HepG2 (cell line): ENCODE data around the gene KIF7. TPM values are rescaled to one million over a fixed set of nuclear protein-coding genes. Genes with fewer than 3 reads are reported as not detected.

ENCODE experiments used
- GTF3A ChIP-seq: sonication (generic); formaldehyde crosslinking; conservative IDR thresholded peaks from 2 replicates; pipeline ENCODE4 v1.4.0; 2020; ENCODE audit warnings: mild to moderate bottlenecking, missing genetic modification reagents
- NAIF1 ChIP-seq: sonication (generic); formaldehyde crosslinking; IDR thresholded peaks from 2 replicates; pipeline ENCODE4 v1.5.0; 2020; ENCODE audit warnings: mild to moderate bottlenecking, missing genetic modification reagents, borderline replicate concordance
- PHF8 ChIP-seq: sonication (generic); formaldehyde crosslinking; IDR thresholded peaks from 2 replicates; pipeline ENCODE4 v1.5.0; 2020; ENCODE audit warnings: missing genetic modification reagents
- PPARG ChIP-seq: conservative IDR thresholded peaks from 2 replicates; pipeline ENCODE4 v1.6.1; 2016; ENCODE audit warnings: missing biosample characterization, missing genetic modification reagents
- PRMT3 ChIP-seq: sonication (generic); formaldehyde crosslinking; IDR thresholded peaks from 2 replicates; pipeline ENCODE4 v1.8.1; 2022; ENCODE audit warnings: low read depth, mild to moderate bottlenecking, moderate library complexity, missing genetic modification reagents, borderline replicate concordance
- REXO4 ChIP-seq: sonication (generic); formaldehyde crosslinking; IDR thresholded peaks from 2 replicates; pipeline ENCODE4 v1.8.0; 2022; ENCODE audit warnings: missing genetic modification reagents, mild to moderate bottlenecking, borderline replicate concordance
- SP5 ChIP-seq: IDR thresholded peaks from 2 replicates; pipeline ENCODE4 v1.6.1; 2016; ENCODE audit warnings: low read depth, borderline replicate concordance
- SRY ChIP-seq: sonication (generic); formaldehyde crosslinking; IDR thresholded peaks from 2 replicates; pipeline ENCODE4 v1.8.0; 2022; ENCODE audit warnings: mild to moderate bottlenecking, missing genetic modification reagents
- ZMAT5 ChIP-seq: sonication (generic); formaldehyde crosslinking; IDR thresholded peaks from 2 replicates; pipeline ENCODE4 v1.5.0; 2020; ENCODE audit warnings: mild to moderate bottlenecking, low read depth, missing genetic modification reagents, borderline replicate concordance
- ZNF256 ChIP-seq: sonication (generic); formaldehyde crosslinking; conservative IDR thresholded peaks from 2 replicates; pipeline ENCODE4 v1.4.0; 2020; ENCODE audit warnings: missing genetic modification reagents
- ZNF354B ChIP-seq: sonication (generic); formaldehyde crosslinking; IDR thresholded peaks from 2 replicates; pipeline ENCODE4 v1.8.0; 2022; ENCODE audit warnings: mild to moderate bottlenecking, missing genetic modification reagents
- ZNF558 ChIP-seq: sonication (generic); formaldehyde crosslinking; IDR thresholded peaks from 2 replicates; pipeline ENCODE4 v1.9.0; 2022; ENCODE audit warnings: mild to moderate bottlenecking, missing genetic modification reagents, borderline replicate concordance
- ZNF777 ChIP-seq: sonication (generic); formaldehyde crosslinking; IDR thresholded peaks from 2 replicates; pipeline ENCODE4 v1.4.0; 2020; ENCODE audit warnings: missing genetic modification reagents
- ZNF800 ChIP-seq: sonication (generic); formaldehyde crosslinking; IDR thresholded peaks from 2 replicates; pipeline ENCODE4 v1.4.0; 2020; ENCODE audit warnings: missing genetic modification reagents
- polyA plus RNA-seq, 8 experiments: library from polyadenylated mRNA; depleted of rRNA in 3 of 8; stranded (reverse) in 7 of 8; unstranded in 1 of 8; fragments of >200 nt; fragmentation: Illumina TruSeq in 4 of 8; extraction: Trizol in 4 of 8; gene quantifications; 2 replicates each; pipeline versions ENCODE4 v1.2.1 to v1.2.3, GENCODE V29; 2011 to 2016; ENCODE audit warnings: low read depth in 4 of 8, missing spikeins in 1 of 8, mixed read lengths in 1 of 8; ENCODE audit not compliant: insufficient read depth in 1 of 8
- total RNA-seq, 5 experiments: library from RNA; depleted of rRNA; stranded (reverse); fragments of >200 nt; fragmentation: Illumina TruSeq; extraction: Trizol; gene quantifications; 2 replicates each; pipeline ENCODE4 v1.2.3, GENCODE V29; 2016; ENCODE audit warnings: low read depth in 1 of 5
- TF ChIP-seq, protein P1 (sequence below): sonication (generic); formaldehyde crosslinking; IDR thresholded peaks from 2 replicates; pipeline ENCODE4 v1.4.0; 2020; ENCODE audit warnings: mild to moderate bottlenecking, low read depth, missing genetic modification reagents
- TF ChIP-seq, protein P2 (sequence below): conservative IDR thresholded peaks from 2 replicates; pipeline ENCODE4 v1.6.1; 2018; ENCODE audit warnings: missing genetic modification reagents

Gene KIF7
- total and polyA plus RNA-seq, 2 of the 13 experiments (the other 11 are each of a cell fraction or from before 2014, with no cell fraction given) = 1.5 to 6.2 TPM

DNA sequence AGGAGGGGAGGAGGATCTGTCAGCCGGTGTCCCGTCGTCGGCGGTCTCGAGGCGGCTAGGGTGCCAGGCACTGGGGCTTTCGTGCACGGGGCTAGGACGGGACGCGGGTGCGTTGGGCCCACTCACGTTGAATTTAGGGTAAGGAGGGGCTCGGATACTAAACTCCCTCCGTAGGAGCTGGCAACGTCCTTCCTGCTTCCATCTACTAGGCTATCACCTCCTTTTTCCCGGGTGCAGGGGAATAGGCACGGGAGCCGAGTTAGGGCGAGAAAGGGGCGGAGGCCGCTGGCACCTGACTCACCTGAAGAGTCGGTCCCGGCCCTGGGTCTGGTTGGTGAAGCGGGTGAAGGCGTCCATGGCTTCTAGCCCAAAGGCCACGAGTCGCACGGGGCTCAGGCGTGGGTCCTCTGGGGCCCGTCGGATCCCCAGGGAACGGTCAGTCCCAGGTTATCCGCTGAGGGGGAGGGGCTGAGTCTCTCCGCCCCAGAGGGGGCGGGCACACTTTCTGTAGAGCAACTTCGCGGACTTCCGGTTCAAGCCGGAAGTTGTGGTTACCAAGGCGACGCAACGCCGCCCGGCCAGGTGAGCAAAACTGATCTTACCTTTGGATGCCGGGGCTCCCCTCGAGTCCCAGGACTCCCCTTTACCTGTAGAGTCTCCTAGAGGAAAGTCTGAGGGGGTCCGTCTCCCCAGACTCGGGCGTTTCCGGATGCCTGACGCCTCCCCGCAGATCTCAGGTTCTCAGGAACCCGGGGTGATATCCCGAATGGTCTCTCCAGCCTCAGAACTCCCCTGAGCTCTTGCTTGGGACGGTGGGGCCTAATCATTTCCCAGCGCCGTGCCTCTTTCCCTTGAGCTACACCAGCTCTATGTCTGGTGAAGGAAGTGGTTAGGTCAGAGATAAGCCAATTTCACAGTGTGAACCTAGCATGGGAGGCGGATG is 35.3 kb upstream of the KIF7 start, which contains the start of the genes PEX11A and WDR93 (continued):
- TF ChIP-seq GTF3A (CRISPR knock-in tag) (no peak), ZNF354B (no peak), ZMAT5 (CRISPR knock-in tag) (no peak), SP5 (peak; percentile 64; the same call in 1 of the 2 replicates), NAIF1 (CRISPR knock-in tag) (peak; percentile 48; the same call in 1 of the 2 replicates), SRY (CRISPR knock-in tag) (no peak), ZNF558 (0 out of 2 replicates have a peak, but pooled peaks have one; percentile 55), PPARG (CRISPR knock-in tag) (peak; percentile 63), ZNF777 (CRISPR knock-in tag) (peak; percentile 97), ZNF256 (CRISPR knock-in tag) (no peak), ZNF800 (CRISPR knock-in tag) (0 out of 2 replicates have a peak, but pooled peaks have one; percentile 33), PRMT3 (CRISPR knock-in tag) (no peak), PHF8 (peak; percentile 83), REXO4 (peak; percentile 53; the same call in 1 of the 2 replicates)
- TF ChIP-seq, protein P1, sequence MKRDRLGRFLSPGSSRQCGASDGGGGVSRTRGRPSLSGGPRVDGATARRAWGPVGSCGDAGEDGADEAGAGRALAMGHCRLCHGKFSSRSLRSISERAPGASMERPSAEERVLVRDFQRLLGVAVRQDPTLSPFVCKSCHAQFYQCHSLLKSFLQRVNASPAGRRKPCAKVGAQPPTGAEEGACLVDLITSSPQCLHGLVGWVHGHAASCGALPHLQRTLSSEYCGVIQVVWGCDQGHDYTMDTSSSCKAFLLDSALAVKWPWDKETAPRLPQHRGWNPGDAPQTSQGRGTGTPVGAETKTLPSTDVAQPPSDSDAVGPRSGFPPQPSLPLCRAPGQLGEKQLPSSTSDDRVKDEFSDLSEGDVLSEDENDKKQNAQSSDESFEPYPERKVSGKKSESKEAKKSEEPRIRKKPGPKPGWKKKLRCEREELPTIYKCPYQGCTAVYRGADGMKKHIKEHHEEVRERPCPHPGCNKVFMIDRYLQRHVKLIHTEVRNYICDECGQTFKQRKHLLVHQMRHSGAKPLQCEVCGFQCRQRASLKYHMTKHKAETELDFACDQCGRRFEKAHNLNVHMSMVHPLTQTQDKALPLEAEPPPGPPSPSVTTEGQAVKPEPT (CRISPR knock-in tag) = no peak
- TF ChIP-seq, protein P2, sequence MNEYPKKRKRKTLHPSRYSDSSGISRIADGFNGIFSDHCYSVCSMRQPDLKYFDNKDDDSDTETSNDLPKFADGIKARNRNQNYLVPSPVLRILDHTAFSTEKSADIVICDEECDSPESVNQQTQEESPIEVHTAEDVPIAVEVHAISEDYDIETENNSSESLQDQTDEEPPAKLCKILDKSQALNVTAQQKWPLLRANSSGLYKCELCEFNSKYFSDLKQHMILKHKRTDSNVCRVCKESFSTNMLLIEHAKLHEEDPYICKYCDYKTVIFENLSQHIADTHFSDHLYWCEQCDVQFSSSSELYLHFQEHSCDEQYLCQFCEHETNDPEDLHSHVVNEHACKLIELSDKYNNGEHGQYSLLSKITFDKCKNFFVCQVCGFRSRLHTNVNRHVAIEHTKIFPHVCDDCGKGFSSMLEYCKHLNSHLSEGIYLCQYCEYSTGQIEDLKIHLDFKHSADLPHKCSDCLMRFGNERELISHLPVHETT = peak; percentile 63; the same call in 1 of the 2 replicates
